ENCODE measurements around the gene R3HDM1. TPM values are rescaled to one million over a fixed set of nuclear protein-coding genes. Genes with fewer than 3 reads are reported as not detected.

R3HDM1 gene
- total RNA-seq, 1 donor from 2014 or later = 11.3 TPM

- no peak overlapping the region for H3K4me3 ChIP-seq (ENCODE audit: low read depth, low read length)
- no peak for DNase-seq (ENCODE audit: low read depth)
- no peak for TF ChIP-seq CTCF (conservative IDR thresholded peaks at IDR 0.05; ENCODE audit: low read depth, low read length)
Measured at GRCh38 chr2:135762530-135762929, 231.2 kb downstream of the R3HDM1 start.

DNA sequence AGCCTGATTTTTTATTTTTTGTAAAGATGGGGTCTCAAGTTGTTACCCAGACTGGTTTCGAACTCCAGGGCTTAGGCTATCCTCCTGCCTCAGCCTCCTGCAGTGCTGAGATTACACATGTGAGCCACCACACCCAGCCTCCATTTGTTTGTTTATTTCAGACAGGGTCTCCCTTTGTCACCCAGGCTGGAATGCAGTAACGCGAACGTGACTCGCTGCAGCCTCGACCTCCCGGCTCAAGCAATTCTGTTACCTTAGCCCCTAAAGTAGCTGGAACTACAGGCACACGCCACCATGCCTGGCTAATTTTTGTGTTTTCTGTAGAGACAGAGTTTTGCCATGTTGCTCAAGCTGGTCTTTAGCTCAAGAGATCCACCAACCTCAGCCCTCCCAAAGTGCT is 237.6 kb downstream of the R3HDM1 start:
- TF ChIP-seq CTCF (conservative IDR thresholded peaks at IDR 0.05; ENCODE audit: low read depth, low read length) = no peak

GRCh38 chr2:135773319-135773718 is 242.0 kb downstream of the R3HDM1 start:
- TF ChIP-seq CTCF (conservative IDR thresholded peaks at IDR 0.05; ENCODE audit: low read depth, low read length) = no peak
- no peak for DNase-seq (ENCODE audit: low read depth)

More for the DNA sequence above, 237.6 kb downstream of the R3HDM1 start:
- no peak overlapping the region for H3K4me3 ChIP-seq (ENCODE audit: low read depth, low read length)
- no peak for DNase-seq (ENCODE audit: low read depth)

GRCh38 chr2:135773917-135774316 is 242.6 kb downstream of the R3HDM1 start:
- DNase-seq (ENCODE audit: low read depth) = no peak
- no peak for TF ChIP-seq CTCF (conservative IDR thresholded peaks at IDR 0.05; ENCODE audit: low read depth, low read length)
- no peak overlapping the region for H3K4me3 ChIP-seq (ENCODE audit: low read depth, low read length)

More at GRCh38 chr2:135773319-135773718, 242.0 kb downstream of the R3HDM1 start:
- no peak overlapping the region for H3K4me3 ChIP-seq (ENCODE audit: low read depth, low read length)

Other genes starting within 250 kb of the R3HDM1 start
- 7.1 and 7.9 TPM in 2 replicates for gene ZRANB3, start 266 bp upstream of the R3HDM1 start, total RNA-seq
- 47.2 and 50.2 TPM in 2 replicates for gene UBXN4, start 210.4 kb downstream of the R3HDM1 start, total RNA-seq

All from epithelial cell of proximal tubule (primary cell).